ENCODE results near the gene GRIA1. TPM values are rescaled to one million over a fixed set of nuclear protein-coding genes. Genes with fewer than 3 reads are reported as not detected.

Gene GRIA1
- total RNA-seq, 1 experiment from 2014 or later, result not detected

GRCh38 chr5:153756540-153756939, 266.1 kb downstream of the GRIA1 start:
- DNase-seq, result no peak
- Histone ChIP-seq H3K27me3 (ENCODE audit: low read length) (no peaks in the 10 kb centered on the region), H4K20me1 (ENCODE audit: insufficient read depth, low read depth, low read length) (no peaks in the 10 kb centered on the region), H3K27ac (ENCODE audit: low read length) (no peak overlapping the region), H3K4me1 (ENCODE audit: low read length) (no peaks in the 10 kb centered on the region), H3K4me2 (ENCODE audit: low read depth, low read length, poor library complexity, severe bottlenecking) (no peak overlapping the region), H3K9ac (ENCODE audit: low read length) (no peak overlapping the region), H3K9me3 (ENCODE audit: low read length) (no peaks in the 10 kb centered on the region), H2AFZ (ENCODE audit: low read length) (no peak overlapping the region), H3K79me2 (ENCODE audit: low read length) (no peaks in the 10 kb centered on the region), H3K4me3 (ENCODE audit: low read length) (no peak overlapping the region), H3K9me2 (replicated peaks; ENCODE audit: insufficient read depth, low read length) (no peaks in the 10 kb centered on the region), H3K36me3 (ENCODE audit: insufficient read depth, low read length) (no peaks in the 10 kb centered on the region)

DNA sequence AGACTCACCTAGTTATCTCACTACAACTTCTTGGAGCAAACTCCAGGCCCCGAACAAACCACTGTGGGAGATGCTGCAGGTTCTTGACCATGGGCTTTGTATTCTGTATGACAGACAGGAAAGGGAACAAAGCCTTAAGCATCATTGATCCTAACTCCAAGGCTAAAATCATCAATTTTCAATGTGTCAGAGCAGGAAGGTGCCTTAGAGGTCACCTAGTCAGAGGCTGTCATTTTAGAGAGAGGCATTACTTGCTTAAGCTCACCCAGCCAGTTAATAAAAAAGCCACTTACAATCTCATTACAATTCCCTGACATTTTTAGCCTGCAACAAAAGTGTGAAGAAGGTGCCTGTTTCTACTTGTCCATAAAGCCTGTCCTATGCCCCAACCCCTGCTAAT, 275.5 kb downstream of the GRIA1 start:
- Histone ChIP-seq H3K36me3 (ENCODE audit: insufficient read depth, low read length) (no peaks in the 10 kb centered on the region), H3K9me3 (ENCODE audit: low read length) (no peaks in the 10 kb centered on the region), H3K4me2 (ENCODE audit: low read depth, low read length, poor library complexity, severe bottlenecking) (no peak overlapping the region), H3K27me3 (ENCODE audit: low read length) (no peaks in the 10 kb centered on the region; the same call in 1 of the 2 replicates), H3K9me2 (replicated peaks; ENCODE audit: insufficient read depth, low read length) (no peaks in the 10 kb centered on the region), H2AFZ (ENCODE audit: low read length) (no peak overlapping the region), H3K9ac (ENCODE audit: low read length) (no peak overlapping the region), H3K4me3 (ENCODE audit: low read length) (no peak overlapping the region), H3K4me1 (ENCODE audit: low read length) (no peaks in the 10 kb centered on the region), H3K27ac (ENCODE audit: low read length) (no peak overlapping the region), H3K79me2 (ENCODE audit: low read length) (no peaks in the 10 kb centered on the region), H4K20me1 (ENCODE audit: insufficient read depth, low read depth, low read length) (no peaks in the 10 kb centered on the region)
- no peak for DNase-seq

- H3K27ac ChIP-seq (ENCODE audit: low read length), result no peak overlapping the region
- H3K9me2 ChIP-seq (replicated peaks; ENCODE audit: insufficient read depth, low read length), result no peaks in the 10 kb centered on the region
- H3K36me3 ChIP-seq (ENCODE audit: insufficient read depth, low read length), result no peaks in the 10 kb centered on the region
- no peaks in the 10 kb centered on the region for H3K4me1 ChIP-seq (ENCODE audit: low read length)
- H3K9me3 ChIP-seq (ENCODE audit: low read length), result no peaks in the 10 kb centered on the region
- no peak overlapping the region for H3K4me2 ChIP-seq (ENCODE audit: low read depth, low read length, poor library complexity, severe bottlenecking)
- H3K79me2 ChIP-seq (ENCODE audit: low read length), result no peaks in the 10 kb centered on the region
- DNase-seq, result no peak
- no peak overlapping the region for H2AFZ ChIP-seq (ENCODE audit: low read length)
- H3K4me3 ChIP-seq (ENCODE audit: low read length), result no peak overlapping the region
- no peaks in the 10 kb centered on the region; the same call in 1 of the 2 replicates for H3K27me3 ChIP-seq (ENCODE audit: low read length)
- no peaks in the 10 kb centered on the region for H4K20me1 ChIP-seq (ENCODE audit: insufficient read depth, low read depth, low read length)
- no peak overlapping the region for H3K9ac ChIP-seq (ENCODE audit: low read length)
Measured at GRCh38 chr5:153767221-153768188, 277.0 kb downstream of the GRIA1 start.

DNA sequence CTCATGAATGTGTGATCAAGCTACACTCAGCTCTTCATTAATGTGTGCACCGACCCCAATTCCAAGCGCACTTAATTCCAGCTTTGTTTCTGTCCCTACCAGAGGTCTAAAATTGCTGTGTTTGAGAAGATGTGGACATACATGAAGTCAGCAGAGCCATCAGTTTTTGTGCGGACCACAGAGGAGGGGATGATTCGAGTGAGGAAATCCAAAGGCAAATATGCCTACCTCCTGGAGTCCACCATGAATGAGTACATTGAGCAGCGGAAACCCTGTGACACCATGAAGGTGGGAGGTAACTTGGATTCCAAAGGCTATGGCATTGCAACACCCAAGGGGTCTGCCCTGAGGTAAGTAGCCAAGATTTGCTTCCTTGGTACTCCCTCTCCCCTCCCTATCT, 279.6 kb downstream of the GRIA1 start:
- H3K9me3 ChIP-seq (ENCODE audit: low read length), result no peaks in the 10 kb centered on the region
- no peak for DNase-seq
- no peaks in the 10 kb centered on the region for H3K79me2 ChIP-seq (ENCODE audit: low read length)
- no peaks in the 10 kb centered on the region for H4K20me1 ChIP-seq (ENCODE audit: insufficient read depth, low read depth, low read length)
- no peak overlapping the region for H2AFZ ChIP-seq (ENCODE audit: low read length)
- H3K4me2 ChIP-seq (ENCODE audit: low read depth, low read length, poor library complexity, severe bottlenecking), result no peak overlapping the region
- H3K27ac ChIP-seq (ENCODE audit: low read length), result no peak overlapping the region
- no peaks in the 10 kb centered on the region for H3K9me2 ChIP-seq (replicated peaks; ENCODE audit: insufficient read depth, low read length)
- no peak overlapping the region for H3K4me3 ChIP-seq (ENCODE audit: low read length)
- no peak overlapping the region for H3K9ac ChIP-seq (ENCODE audit: low read length)
- H3K27me3 ChIP-seq (ENCODE audit: low read length), result no peaks in the 10 kb centered on the region
- H3K36me3 ChIP-seq (ENCODE audit: insufficient read depth, low read length), result no peaks in the 10 kb centered on the region
- H3K4me1 ChIP-seq (ENCODE audit: low read length), result no peaks in the 10 kb centered on the region

GRCh38 chr5:153774686-153775085, 284.2 kb downstream of the GRIA1 start:
- Histone ChIP-seq H3K9me2 (replicated peaks; ENCODE audit: insufficient read depth, low read length) (no peaks in the 10 kb centered on the region), H3K9ac (ENCODE audit: low read length) (no peak overlapping the region), H3K4me3 (ENCODE audit: low read length) (no peak overlapping the region), H2AFZ (ENCODE audit: low read length) (no peak overlapping the region), H3K36me3 (ENCODE audit: insufficient read depth, low read length) (no peaks in the 10 kb centered on the region), H3K27ac (ENCODE audit: low read length) (no peak overlapping the region), H3K27me3 (ENCODE audit: low read length) (no peaks in the 10 kb centered on the region), H4K20me1 (ENCODE audit: insufficient read depth, low read depth, low read length) (no peaks in the 10 kb centered on the region), H3K79me2 (ENCODE audit: low read length) (no peaks in the 10 kb centered on the region), H3K4me2 (ENCODE audit: low read depth, low read length, poor library complexity, severe bottlenecking) (no peak overlapping the region), H3K9me3 (ENCODE audit: low read length) (no peaks in the 10 kb centered on the region), H3K4me1 (ENCODE audit: low read length) (no peaks in the 10 kb centered on the region)
- DNase-seq, result no peak

- H3K27me3 ChIP-seq (ENCODE audit: low read length), result no peaks in the 10 kb centered on the region
- no peaks in the 10 kb centered on the region for H3K9me2 ChIP-seq (replicated peaks; ENCODE audit: insufficient read depth, low read length)
- no peaks in the 10 kb centered on the region for H3K4me1 ChIP-seq (ENCODE audit: low read length)
- no peak overlapping the region for H3K27ac ChIP-seq (ENCODE audit: low read length)
- no peaks in the 10 kb centered on the region for H3K79me2 ChIP-seq (ENCODE audit: low read length)
- H3K4me2 ChIP-seq (ENCODE audit: low read depth, low read length, poor library complexity, severe bottlenecking), result no peak overlapping the region
- no peak for DNase-seq
- no peak overlapping the region for H3K9ac ChIP-seq (ENCODE audit: low read length)
- H4K20me1 ChIP-seq (ENCODE audit: insufficient read depth, low read depth, low read length), result no peaks in the 10 kb centered on the region
- H3K4me3 ChIP-seq (ENCODE audit: low read length), result no peak overlapping the region
- no peaks in the 10 kb centered on the region for H3K9me3 ChIP-seq (ENCODE audit: low read length)
- H3K36me3 ChIP-seq (ENCODE audit: insufficient read depth, low read length), result no peaks in the 10 kb centered on the region
- no peak overlapping the region for H2AFZ ChIP-seq (ENCODE audit: low read length)
Measured at GRCh38 chr5:153775923-153776322, 285.5 kb downstream of the GRIA1 start.

DNA sequence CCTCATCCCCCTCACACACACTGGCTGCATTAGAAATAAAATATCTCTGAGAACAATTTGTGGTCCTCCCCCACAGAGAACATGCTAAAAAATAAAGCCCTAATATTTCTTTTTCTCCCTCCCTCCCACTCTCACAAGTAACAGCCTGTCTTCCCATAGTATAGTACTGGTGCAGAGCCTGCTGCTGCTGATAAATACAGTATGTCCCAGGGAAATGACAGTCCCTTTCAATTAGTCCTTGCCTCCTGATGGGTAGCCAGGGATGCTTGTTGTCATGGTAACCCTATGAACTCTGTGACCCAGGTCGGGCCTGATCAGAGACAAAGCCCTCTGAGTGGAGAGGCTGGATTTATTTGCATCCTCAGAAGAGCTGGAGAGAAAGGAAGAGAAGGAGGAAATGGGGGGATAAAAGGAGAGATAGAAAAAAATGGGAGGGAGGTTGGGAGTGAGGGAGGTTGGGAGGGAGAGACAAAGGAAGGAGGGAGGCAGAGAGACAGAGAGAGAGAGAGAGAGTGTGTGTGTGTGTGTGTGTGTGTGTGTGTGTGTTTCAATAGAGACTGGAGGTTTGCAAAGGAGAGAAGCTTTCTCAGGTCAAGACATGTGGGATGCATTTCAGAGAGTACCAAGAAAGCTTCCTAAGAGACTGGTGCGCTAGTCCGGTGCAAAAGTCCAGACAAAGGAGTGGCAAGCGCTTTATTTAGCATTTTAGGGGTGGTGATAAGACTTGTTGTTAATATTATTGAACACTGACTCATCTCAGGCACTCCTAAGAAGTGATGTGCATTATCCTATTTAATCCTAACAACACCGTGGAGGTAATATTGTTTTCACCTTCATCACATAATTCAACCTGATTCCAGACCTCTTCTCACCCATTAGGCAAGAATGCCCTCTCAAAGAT, 287.5 kb downstream of the GRIA1 start:
- H3K4me1 ChIP-seq (ENCODE audit: low read length), result no peaks in the 10 kb centered on the region
- H3K36me3 ChIP-seq (ENCODE audit: insufficient read depth, low read length), result no peaks in the 10 kb centered on the region
- H3K27me3 ChIP-seq (ENCODE audit: low read length), result no peaks in the 10 kb centered on the region
- H3K27ac ChIP-seq (ENCODE audit: low read length), result no peak overlapping the region
- H3K4me2 ChIP-seq (ENCODE audit: low read depth, low read length, poor library complexity, severe bottlenecking), result no peak overlapping the region
- H4K20me1 ChIP-seq (ENCODE audit: insufficient read depth, low read depth, low read length), result no peaks in the 10 kb centered on the region
- no peak for DNase-seq
- no peak overlapping the region for H3K9ac ChIP-seq (ENCODE audit: low read length)
- H3K79me2 ChIP-seq (ENCODE audit: low read length), result no peaks in the 10 kb centered on the region
- H3K9me2 ChIP-seq (replicated peaks; ENCODE audit: insufficient read depth, low read length), result no peaks in the 10 kb centered on the region
- no peaks in the 10 kb centered on the region for H3K9me3 ChIP-seq (ENCODE audit: low read length)
- no peak overlapping the region for H2AFZ ChIP-seq (ENCODE audit: low read length)
- no peak overlapping the region for H3K4me3 ChIP-seq (ENCODE audit: low read length)

DNA sequence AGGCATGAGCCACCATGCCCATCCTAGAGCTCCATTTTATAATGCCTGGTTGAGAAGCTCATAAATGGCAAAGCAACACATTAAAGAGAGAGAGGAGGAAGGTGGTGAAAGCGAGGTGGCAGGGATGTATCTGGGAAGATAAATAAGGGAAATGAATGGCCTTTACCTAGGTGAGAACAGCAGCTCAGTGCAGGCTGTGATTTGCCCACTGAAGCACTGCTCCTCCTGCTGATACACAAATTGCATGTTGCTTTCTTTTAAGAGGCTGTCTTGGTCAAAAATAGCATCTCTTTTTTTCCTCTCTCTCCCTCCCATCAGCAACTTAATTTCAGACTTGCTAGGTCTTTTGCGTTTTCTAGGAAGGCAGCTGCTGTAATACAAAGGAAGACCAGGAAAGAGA, 289.4 kb downstream of the GRIA1 start:
- no peak for DNase-seq
- no peak overlapping the region for H3K9ac ChIP-seq (ENCODE audit: low read length)
- no peaks in the 10 kb centered on the region for H3K9me2 ChIP-seq (replicated peaks; ENCODE audit: insufficient read depth, low read length)
- H4K20me1 ChIP-seq (ENCODE audit: insufficient read depth, low read depth, low read length), result no peaks in the 10 kb centered on the region
- H3K36me3 ChIP-seq (ENCODE audit: insufficient read depth, low read length), result no peaks in the 10 kb centered on the region
- no peak overlapping the region for H3K27ac ChIP-seq (ENCODE audit: low read length)
- no peak overlapping the region for H2AFZ ChIP-seq (ENCODE audit: low read length)
- H3K9me3 ChIP-seq (ENCODE audit: low read length), result no peaks in the 10 kb centered on the region
- H3K4me1 ChIP-seq (ENCODE audit: low read length), result no peaks in the 10 kb centered on the region
- H3K27me3 ChIP-seq (ENCODE audit: low read length), result no peaks in the 10 kb centered on the region
- no peaks in the 10 kb centered on the region for H3K79me2 ChIP-seq (ENCODE audit: low read length)
- no peak overlapping the region for H3K4me2 ChIP-seq (ENCODE audit: low read depth, low read length, poor library complexity, severe bottlenecking)
- no peak overlapping the region for H3K4me3 ChIP-seq (ENCODE audit: low read length)

Data from Karpas-422 (cell line).